Kidney (tissue), 14 donors: ENCODE results near the gene FLG2. TPM values are rescaled to one million over a fixed set of nuclear protein-coding genes. Genes with fewer than 3 reads are reported as not detected.

ENCODE experiments used
- DNase-seq, 5 donors: peaks; one replicate each; pipeline ENCODE4 v3.0.0-alpha.2; 2013 to 2020
- FAIRE-seq: peaks from 2 replicates; lab custom pipeline; 2012; peaks lifted over from hg19 to GRCh38; lab: Jason Lieb, UNC
- H3K27ac ChIP-seq, 2 donors: one replicate each; pipeline ENCODE4 v1.7.0; 2013; ENCODE audit warnings: low read depth in 2 of 2, low read length in 2 of 2, inconsistent platforms in 1 of 2
- H3K27me3 ChIP-seq: one replicate; pipeline ENCODE4 v1.7.1; 2013; ENCODE audit warnings: low read length, inconsistent platforms; ENCODE audit not compliant: control insufficient read depth, insufficient read depth
- H3K36me3 ChIP-seq, 3 donors: one replicate each; pipeline versions ENCODE4 v1.7.0 to v1.7.1; 2013; ENCODE audit warnings: low read length in 3 of 3, control low read depth in 1 of 3, inconsistent platforms in 1 of 3; ENCODE audit not compliant: insufficient read depth in 3 of 3, control insufficient read depth in 2 of 3
- H3K4me1 ChIP-seq, 3 donors: one replicate each; pipeline versions ENCODE4 v1.7.0 to v1.7.1; 2013; ENCODE audit warnings: low read length in 3 of 3, inconsistent platforms in 1 of 3, low read depth in 1 of 3; ENCODE audit not compliant: control insufficient read depth in 2 of 3, insufficient read depth in 2 of 3
- H3K4me3 ChIP-seq, 3 donors: one replicate each; pipeline versions ENCODE4 v1.7.0 to v1.8.1; 2013; ENCODE audit warnings: low read length in 3 of 3, control low read depth in 1 of 3, inconsistent platforms in 1 of 3
- H3K9ac ChIP-seq, 3 donors: one replicate each; pipeline versions ENCODE4 v1.7.0 to v1.7.1; 2013; ENCODE audit warnings: low read length in 3 of 3, control low read depth in 1 of 3, inconsistent platforms in 1 of 3
- H3K9me3 ChIP-seq, 3 donors: one replicate each; pipeline versions ENCODE4 v1.7.0 to v1.7.1; 2013; ENCODE audit warnings: low read length in 3 of 3, control low read depth in 1 of 3, inconsistent platforms in 1 of 3; ENCODE audit not compliant: control insufficient read depth in 2 of 3, insufficient read depth in 1 of 3
- intact Hi-C: fragments of 100-400 bp; cut with DNase I; formaldehyde crosslinking; loops from one replicate; pipeline ENCODE4 v1.11.1; 2022
- polyA plus RNA-seq: library from polyadenylated mRNA; stranded (reverse); fragments of 350-450 nt; fragmentation: Illumina TruSeq; extraction: RNeasy Lipid Tissue Mini Kit (QIAGEN cat#74804); gene quantifications from one replicate; pipeline ENCODE4 v1.2.3, GENCODE V29; 2014; ENCODE audit warnings: low read depth, low replicate concordance; ENCODE audit not compliant: insufficient read depth
- total RNA-seq: library from RNA; stranded (reverse); fragmentation: NEBNext Ultra II Directional; extraction: Animal tissue kit (Norgen Biotek cat#: 25700); gene quantifications from one replicate; pipeline ENCODE4 v1.2.1, GENCODE V29; 2021
- TF ChIP-seq, protein P1 (sequence below): IDR thresholded peaks from 3 replicates; pipeline ENCODE4 v1.5.1; 2012; ENCODE audit warnings: mild to moderate bottlenecking, moderate library complexity, borderline replicate concordance; ENCODE audit not compliant: insufficient read depth; ENCODE audit errors: extremely low read depth
- donor health status: control.
- donor health status: control.
- donor health status: control.
- donor health status: control.
- donor health status: control.
- donor health status: DM: yes; HTN: yes; CAD: no.
- donor health status: Normal renal cell carcinoma (clear cell type).

FLG2 gene
- total and polyA plus RNA-seq, 2 donors from 2014 or later, result not detected

DNA sequence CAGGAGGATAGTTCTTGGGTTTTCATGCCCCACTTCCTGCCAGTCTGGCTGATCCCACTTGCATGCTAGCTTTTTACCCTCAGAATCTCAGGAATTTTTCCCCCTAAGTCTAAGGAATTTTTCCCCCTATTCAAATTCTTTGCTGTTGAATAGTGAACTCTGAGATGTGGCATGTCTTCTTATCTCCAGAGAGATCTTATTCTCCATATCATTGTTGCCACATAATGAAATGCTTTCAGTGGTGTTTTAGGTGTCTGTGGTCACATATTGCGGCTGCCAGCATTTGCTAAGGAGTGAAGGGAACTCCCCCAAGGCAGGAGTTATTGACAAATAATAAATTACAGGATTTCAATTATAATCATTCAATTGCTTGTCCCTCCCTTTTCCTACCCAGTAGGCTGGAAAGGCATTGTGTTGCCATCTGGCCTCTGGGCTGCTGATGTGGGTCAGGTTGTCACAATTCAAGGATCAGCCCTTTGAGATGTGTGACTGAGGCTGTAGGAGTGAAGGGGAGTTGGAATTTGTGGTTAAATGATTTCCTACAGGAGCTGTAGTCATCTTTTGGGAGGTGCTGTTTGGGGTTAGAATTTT is 30.9 kb downstream of the FLG2 start:
- FAIRE-seq, result no peak
- Histone ChIP-seq H3K9me3 (no peaks in the 10 kb centered on the region), H3K4me1 (no peaks in the 10 kb centered on the region), H3K27me3 (no peaks in the 10 kb centered on the region), H3K36me3 (no peaks in the 10 kb centered on the region), H3K4me3 (no peak overlapping the region), H3K27ac (no peak overlapping the region), H3K9ac (no peak overlapping the region)
- intact Hi-C loops, result no loop called here
- DNase-seq, result peak in 2 of 5 donors; percentile 55 to 64
- TF ChIP-seq, protein P1, sequence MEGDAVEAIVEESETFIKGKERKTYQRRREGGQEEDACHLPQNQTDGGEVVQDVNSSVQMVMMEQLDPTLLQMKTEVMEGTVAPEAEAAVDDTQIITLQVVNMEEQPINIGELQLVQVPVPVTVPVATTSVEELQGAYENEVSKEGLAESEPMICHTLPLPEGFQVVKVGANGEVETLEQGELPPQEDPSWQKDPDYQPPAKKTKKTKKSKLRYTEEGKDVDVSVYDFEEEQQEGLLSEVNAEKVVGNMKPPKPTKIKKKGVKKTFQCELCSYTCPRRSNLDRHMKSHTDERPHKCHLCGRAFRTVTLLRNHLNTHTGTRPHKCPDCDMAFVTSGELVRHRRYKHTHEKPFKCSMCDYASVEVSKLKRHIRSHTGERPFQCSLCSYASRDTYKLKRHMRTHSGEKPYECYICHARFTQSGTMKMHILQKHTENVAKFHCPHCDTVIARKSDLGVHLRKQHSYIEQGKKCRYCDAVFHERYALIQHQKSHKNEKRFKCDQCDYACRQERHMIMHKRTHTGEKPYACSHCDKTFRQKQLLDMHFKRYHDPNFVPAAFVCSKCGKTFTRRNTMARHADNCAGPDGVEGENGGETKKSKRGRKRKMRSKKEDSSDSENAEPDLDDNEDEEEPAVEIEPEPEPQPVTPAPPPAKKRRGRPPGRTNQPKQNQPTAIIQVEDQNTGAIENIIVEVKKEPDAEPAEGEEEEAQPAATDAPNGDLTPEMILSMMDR, result no peak

DNA sequence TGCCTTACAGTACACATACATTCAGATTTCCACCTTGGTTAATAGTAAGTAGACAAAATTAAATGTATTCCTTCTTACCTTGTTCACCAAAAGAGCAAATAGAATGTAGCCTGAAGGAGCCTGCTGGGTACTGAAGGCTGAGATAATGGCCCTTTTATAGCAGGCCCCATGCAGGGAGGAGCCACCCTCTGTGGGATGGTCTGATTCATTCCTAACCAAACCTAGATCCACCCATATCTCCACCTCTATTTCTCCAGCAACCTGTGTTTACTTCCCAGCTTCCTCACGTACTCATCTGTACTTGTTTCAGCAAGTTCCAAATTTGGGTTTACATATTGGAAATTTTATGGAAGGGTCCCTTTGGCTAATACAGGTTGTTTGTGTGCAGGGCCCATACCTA is 34.7 kb downstream of the FLG2 start, which contains the start of gene FLG:
Gene FLG, minus strand, starts transcription at position 129 of the 400 bp plus-strand sequence. CDS start 9,783 bp downstream, outside the sequence.
- intact Hi-C loops, result no loop called here
- TF ChIP-seq, protein P1, result no peak
- no peak within 1 kb of the TSS for H3K4me3 ChIP-seq
- no peak within 1 kb of the TSS for H3K27ac ChIP-seq
- H3K9me3 ChIP-seq, result no peaks in the 10 kb centered on the region
- no peak within 1 kb of the TSS for H3K9ac ChIP-seq
- no peaks in the 10 kb centered on the region for H3K36me3 ChIP-seq
- DNase-seq (no peak), FAIRE-seq (no peak)
- no peaks in the 10 kb centered on the region for H3K27me3 ChIP-seq
- H3K4me1 ChIP-seq, result no peaks in the 10 kb centered on the region

DNA sequence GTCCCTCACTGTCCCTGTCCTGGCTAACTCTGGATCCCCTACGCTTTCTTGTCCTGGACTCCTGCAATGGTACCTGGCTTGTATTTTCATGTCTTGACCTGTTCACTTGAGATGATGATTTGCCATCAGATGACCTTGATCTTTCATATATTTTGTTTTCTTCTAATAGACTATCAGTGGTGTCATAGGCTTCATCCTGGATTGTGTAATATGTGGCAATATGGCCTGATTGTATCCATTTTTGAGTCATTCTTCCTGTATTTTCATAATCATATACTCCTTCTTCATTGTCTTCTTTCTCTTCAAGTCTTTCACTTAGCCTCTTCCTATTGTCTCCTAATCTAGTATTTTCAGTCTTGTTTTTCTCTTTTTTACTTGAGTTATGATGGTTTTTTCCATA is 45.8 kb downstream of the FLG2 start:
- Histone ChIP-seq H3K9ac (no peak overlapping the region), H3K9me3 (no peaks in the 10 kb centered on the region), H3K4me3 (no peak overlapping the region), H3K36me3 (no peaks in the 10 kb centered on the region), H3K27me3 (no peaks in the 10 kb centered on the region), H3K4me1 (no peaks in the 10 kb centered on the region), H3K27ac (no peak overlapping the region)
- FAIRE-seq, result no peak
- intact Hi-C loops, result no loop called here
- TF ChIP-seq, protein P1, result no peak
- no peak for DNase-seq
